SK-N-SH (cell line): Measurements from ENCODE around the gene TRPM8.

Source experiments
- EZH2phosphoT487 ChIP-seq: fragments of 200-600 bp; sonication (generic); IDR thresholded peaks from 2 replicates; pipeline ENCODE4 v1.6.1; 2017; ENCODE audit warnings: low read depth, mixed run types, mild to moderate bottlenecking, antibody characterized with exemption, moderate library complexity, borderline replicate concordance
- MXI1 ChIP-seq: IDR thresholded peaks from 2 replicates; pipeline ENCODE4 v1.6.1; 2012; ENCODE audit warnings: mild to moderate bottlenecking, low read depth, low read length, improper control_type of control experiment
- POLR2AphosphoS5 ChIP-seq: IDR thresholded peaks from 2 replicates; pipeline ENCODE4 v1.6.1; 2012; ENCODE audit warnings: low read depth, low read length

GRCh38 chr2:234029150-234029733 is 112.1 kb downstream of the TRPM8 start:
- no peak for TF ChIP-seq MXI1
- no peak for TF ChIP-seq POLR2AphosphoS5
- no peak for TF ChIP-seq EZH2phosphoT487
